ENCODE data around the gene CCDC170.

CCDC170 gene

DNA sequence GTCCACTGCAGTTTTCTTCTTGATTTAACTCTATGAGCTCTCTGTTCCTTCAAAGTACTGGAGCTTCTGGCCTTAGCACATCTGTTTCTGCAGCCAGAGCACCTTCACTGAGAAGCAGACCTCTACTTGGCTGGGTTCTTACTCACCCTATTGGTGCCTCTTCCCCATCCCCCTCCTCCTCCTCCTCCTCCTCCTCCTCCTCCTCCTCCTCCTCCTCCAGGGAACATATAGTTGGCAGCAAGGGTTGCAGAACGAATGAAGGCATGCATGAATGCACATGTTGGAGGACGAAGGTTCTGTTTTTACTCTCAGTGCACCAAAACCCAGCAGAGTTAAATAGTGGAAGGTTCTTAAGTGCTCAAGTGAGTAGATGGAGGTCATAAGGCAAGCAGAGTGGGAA lies 172.7 kb downstream of the CCDC170 start:
- no peaks in the 10 kb centered on the region for H3K9me2 ChIP-seq (replicated peaks; ENCODE audit: low read depth, low read length)
- H3K27me3 ChIP-seq (ENCODE audit: insufficient read depth, low read length, poor library complexity, severe bottlenecking), result no peaks in the 10 kb centered on the region
- no peak overlapping the region for H2AFZ ChIP-seq (ENCODE audit: low read length)
- H3K4me3 ChIP-seq (ENCODE audit: low read length, poor library complexity, severe bottlenecking), result no peak overlapping the region
- H4K20me1 ChIP-seq (ENCODE audit: insufficient read depth, low read length, poor library complexity, severe bottlenecking), result no peaks in the 10 kb centered on the region
- H3K9ac ChIP-seq (ENCODE audit: low read depth, low read length, poor library complexity, severe bottlenecking), result no peak overlapping the region
- H3K4me2 ChIP-seq (ENCODE audit: low read depth, low read length, poor library complexity, severe bottlenecking), result no peak overlapping the region
- no peaks in the 10 kb centered on the region for H3K79me2 ChIP-seq (ENCODE audit: insufficient read depth, low read length)
- no peaks in the 10 kb centered on the region for H3K4me1 ChIP-seq (ENCODE audit: insufficient read depth, low read length, poor library complexity, severe bottlenecking)
- no peaks in the 10 kb centered on the region for H3F3A ChIP-seq (ENCODE audit: low read depth)
- TF ChIP-seq, protein P1, sequence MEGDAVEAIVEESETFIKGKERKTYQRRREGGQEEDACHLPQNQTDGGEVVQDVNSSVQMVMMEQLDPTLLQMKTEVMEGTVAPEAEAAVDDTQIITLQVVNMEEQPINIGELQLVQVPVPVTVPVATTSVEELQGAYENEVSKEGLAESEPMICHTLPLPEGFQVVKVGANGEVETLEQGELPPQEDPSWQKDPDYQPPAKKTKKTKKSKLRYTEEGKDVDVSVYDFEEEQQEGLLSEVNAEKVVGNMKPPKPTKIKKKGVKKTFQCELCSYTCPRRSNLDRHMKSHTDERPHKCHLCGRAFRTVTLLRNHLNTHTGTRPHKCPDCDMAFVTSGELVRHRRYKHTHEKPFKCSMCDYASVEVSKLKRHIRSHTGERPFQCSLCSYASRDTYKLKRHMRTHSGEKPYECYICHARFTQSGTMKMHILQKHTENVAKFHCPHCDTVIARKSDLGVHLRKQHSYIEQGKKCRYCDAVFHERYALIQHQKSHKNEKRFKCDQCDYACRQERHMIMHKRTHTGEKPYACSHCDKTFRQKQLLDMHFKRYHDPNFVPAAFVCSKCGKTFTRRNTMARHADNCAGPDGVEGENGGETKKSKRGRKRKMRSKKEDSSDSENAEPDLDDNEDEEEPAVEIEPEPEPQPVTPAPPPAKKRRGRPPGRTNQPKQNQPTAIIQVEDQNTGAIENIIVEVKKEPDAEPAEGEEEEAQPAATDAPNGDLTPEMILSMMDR (conservative IDR thresholded peaks at IDR 0.05; ENCODE audit: low read length), result no peak
- no peak for TF ChIP-seq EZH2phosphoT487 (IDR thresholded peaks at IDR 0.05; ENCODE audit: borderline replicate concordance)
- H3K9me3 ChIP-seq (ENCODE audit: insufficient read depth, low read depth, low read length), result no peaks in the 10 kb centered on the region
- H3K36me3 ChIP-seq (ENCODE audit: insufficient read depth, low read length), result no peaks in the 10 kb centered on the region

DNA sequence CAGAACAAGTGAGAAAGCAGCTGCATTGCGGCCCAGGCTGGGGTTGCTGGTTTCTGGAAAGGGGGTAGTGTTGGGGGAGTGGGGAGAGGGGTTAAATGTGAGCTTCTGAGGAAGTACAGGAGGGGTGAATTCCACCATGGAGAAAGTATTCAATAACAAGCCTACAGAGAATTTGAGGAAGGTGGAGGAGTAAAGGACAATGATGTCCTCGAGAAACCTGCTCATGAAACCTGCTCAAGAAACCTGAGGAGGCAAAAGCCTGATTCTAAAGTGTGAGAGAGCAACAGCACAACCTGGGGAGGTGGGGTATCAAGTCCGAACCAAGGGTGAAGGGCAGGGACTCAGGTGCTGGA lies 175.4 kb downstream of the CCDC170 start:
- no peaks in the 10 kb centered on the region for H3K79me2 ChIP-seq (ENCODE audit: insufficient read depth, low read length)
- no peak for TF ChIP-seq EZH2phosphoT487 (IDR thresholded peaks at IDR 0.05; ENCODE audit: borderline replicate concordance)
- TF ChIP-seq, protein P1 (conservative IDR thresholded peaks at IDR 0.05; ENCODE audit: low read length), result no peak
- H4K20me1 ChIP-seq (ENCODE audit: insufficient read depth, low read length, poor library complexity, severe bottlenecking), result no peaks in the 10 kb centered on the region
- H3K9ac ChIP-seq (ENCODE audit: low read depth, low read length, poor library complexity, severe bottlenecking), result no peak overlapping the region
- H3K4me3 ChIP-seq (ENCODE audit: low read length, poor library complexity, severe bottlenecking), result no peak overlapping the region
- no peaks in the 10 kb centered on the region for H3K36me3 ChIP-seq (ENCODE audit: insufficient read depth, low read length)
- no peaks in the 10 kb centered on the region for H3K27me3 ChIP-seq (ENCODE audit: insufficient read depth, low read length, poor library complexity, severe bottlenecking)
- H2AFZ ChIP-seq (ENCODE audit: low read length), result no peak overlapping the region
- H3K4me1 ChIP-seq (ENCODE audit: insufficient read depth, low read length, poor library complexity, severe bottlenecking), result no peaks in the 10 kb centered on the region
- H3F3A ChIP-seq (ENCODE audit: low read depth), result no peaks in the 10 kb centered on the region
- no peaks in the 10 kb centered on the region for H3K9me2 ChIP-seq (replicated peaks; ENCODE audit: low read depth, low read length)
- no peaks in the 10 kb centered on the region for H3K9me3 ChIP-seq (ENCODE audit: insufficient read depth, low read depth, low read length)
- no peak overlapping the region for H3K4me2 ChIP-seq (ENCODE audit: low read depth, low read length, poor library complexity, severe bottlenecking)

DNA sequence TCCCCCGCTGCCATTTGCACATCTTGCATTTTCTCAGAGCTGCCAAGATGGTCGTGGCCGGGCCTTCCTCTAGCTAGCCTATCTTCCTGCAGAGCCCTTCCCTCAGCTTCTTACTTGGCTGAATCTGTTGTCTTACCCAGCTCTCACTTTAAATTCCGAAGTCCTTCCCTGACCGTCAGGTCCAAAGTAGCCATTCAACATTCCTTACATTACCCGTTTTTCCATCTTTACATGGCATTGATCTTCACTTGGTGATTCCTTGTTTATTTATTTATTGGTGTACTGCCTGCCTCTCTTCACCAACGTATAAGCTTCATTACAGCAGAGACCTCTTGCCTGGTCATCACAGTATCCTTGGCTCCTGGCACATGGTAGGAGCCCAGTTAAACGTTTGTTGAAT lies 176.3 kb downstream of the CCDC170 start:
- no peak overlapping the region for H3K4me3 ChIP-seq (ENCODE audit: low read length, poor library complexity, severe bottlenecking)
- no peaks in the 10 kb centered on the region for H3K36me3 ChIP-seq (ENCODE audit: insufficient read depth, low read length)
- no peak for TF ChIP-seq EZH2phosphoT487 (IDR thresholded peaks at IDR 0.05; ENCODE audit: borderline replicate concordance)
- TF ChIP-seq, protein P1 (conservative IDR thresholded peaks at IDR 0.05; ENCODE audit: low read length), result no peak
- H3K27me3 ChIP-seq (ENCODE audit: insufficient read depth, low read length, poor library complexity, severe bottlenecking), result no peaks in the 10 kb centered on the region
- no peak overlapping the region for H3K9ac ChIP-seq (ENCODE audit: low read depth, low read length, poor library complexity, severe bottlenecking)
- no peak overlapping the region for H2AFZ ChIP-seq (ENCODE audit: low read length)
- H3K9me3 ChIP-seq (ENCODE audit: insufficient read depth, low read depth, low read length), result no peaks in the 10 kb centered on the region
- H3K4me1 ChIP-seq (ENCODE audit: insufficient read depth, low read length, poor library complexity, severe bottlenecking), result no peaks in the 10 kb centered on the region
- H3F3A ChIP-seq (ENCODE audit: low read depth), result no peaks in the 10 kb centered on the region
- no peak overlapping the region for H3K4me2 ChIP-seq (ENCODE audit: low read depth, low read length, poor library complexity, severe bottlenecking)
- H4K20me1 ChIP-seq (ENCODE audit: insufficient read depth, low read length, poor library complexity, severe bottlenecking), result no peaks in the 10 kb centered on the region
- H3K9me2 ChIP-seq (replicated peaks; ENCODE audit: low read depth, low read length), result no peaks in the 10 kb centered on the region
- H3K79me2 ChIP-seq (ENCODE audit: insufficient read depth, low read length), result no peaks in the 10 kb centered on the region

All from Loucy (cell line).